ENCODE results near the gene OXT.

Gene OXT

GRCh38 chr20:3111995-3112394 is 40.6 kb downstream of the OXT start:
- no peak for DNase-seq (ENCODE audit: low read depth)

- DNase-seq (ENCODE audit: low read depth) = peak; percentile 15
Observed at GRCh38 chr20:3115190-3116107, 44.0 kb downstream of the OXT start.

GRCh38 chr20:3116341-3116740 is 44.9 kb downstream of the OXT start:
- DNase-seq (ENCODE audit: low read depth) = no peak

GRCh38 chr20:3117839-3118379 is 46.5 kb downstream of the OXT start:
- DNase-seq (ENCODE audit: low read depth) = peak; percentile 30

- DNase-seq (ENCODE audit: low read depth) = no peak
Observed at GRCh38 chr20:3119044-3119443, 47.6 kb downstream of the OXT start.

- no peak for DNase-seq (ENCODE audit: low read depth)
Observed at GRCh38 chr20:3121271-3121911, 50.0 kb downstream of the OXT start.

All from HS-5 (cell line).